Occipital lobe (tissue), 2 donors: ENCODE data around the gene PIP4K2C. TPM values are rescaled to one million over a fixed set of nuclear protein-coding genes. Genes with fewer than 3 reads are reported as not detected.
"Not testable (repeated sequence)": the region's sequence is repeated elsewhere in the genome, so short reads cannot be mapped to it uniquely, and the experiment has no call there.

Experiments
- DNase-seq: peaks from one replicate; lab custom pipeline; 2025; lab: John Stamatoyannopoulos, UW
- total RNA-seq: library from RNA; depleted of rRNA; stranded (reverse); fragments of >200 nt; gene quantifications from one replicate; pipeline ENCODE4 v1.2.3, GENCODE V29; 2014

PIP4K2C gene
- total RNA-seq, 1 donor from 2014 or later, result 13.6 TPM

DNA sequence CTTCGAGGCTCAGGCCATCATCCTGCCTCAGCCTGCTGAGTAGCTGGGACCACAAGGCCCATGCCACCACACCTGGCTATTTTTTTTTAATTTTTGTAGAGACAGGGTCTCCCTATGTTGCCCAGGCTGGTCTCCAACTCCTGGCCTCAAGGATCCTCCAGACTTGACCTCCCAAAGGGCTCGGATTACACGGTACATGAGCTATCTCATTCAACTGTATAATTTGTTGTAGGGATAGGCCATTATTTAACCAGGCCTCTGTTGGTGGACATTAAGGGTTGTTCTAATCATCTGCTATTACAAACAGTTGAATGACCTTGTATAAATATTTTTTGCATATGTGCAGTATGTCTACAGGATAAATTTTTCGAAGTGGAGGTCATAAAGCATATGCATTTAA, 32.1 kb upstream of the PIP4K2C start:
- no peak for DNase-seq

DNA sequence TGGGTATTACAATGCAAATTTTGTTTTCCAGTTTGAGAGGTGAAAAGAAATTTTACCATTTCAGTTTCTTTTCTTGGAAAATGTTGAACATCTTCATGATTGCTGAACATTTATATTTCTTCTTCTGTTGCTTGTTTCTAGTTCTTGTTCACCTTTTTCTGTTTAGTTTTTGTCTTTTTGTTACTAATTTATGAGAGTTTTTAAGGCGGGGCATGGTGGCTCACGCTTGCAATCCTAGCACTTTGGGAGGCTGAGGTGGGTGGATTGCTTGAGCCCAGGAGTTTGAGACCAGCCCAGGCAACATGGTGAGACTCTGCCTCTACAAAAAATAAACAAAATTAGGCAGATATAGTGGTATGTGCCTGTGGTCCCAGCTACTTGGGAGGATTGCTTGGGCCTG, 30.5 kb upstream of the PIP4K2C start:
- DNase-seq, result no peak

DNA sequence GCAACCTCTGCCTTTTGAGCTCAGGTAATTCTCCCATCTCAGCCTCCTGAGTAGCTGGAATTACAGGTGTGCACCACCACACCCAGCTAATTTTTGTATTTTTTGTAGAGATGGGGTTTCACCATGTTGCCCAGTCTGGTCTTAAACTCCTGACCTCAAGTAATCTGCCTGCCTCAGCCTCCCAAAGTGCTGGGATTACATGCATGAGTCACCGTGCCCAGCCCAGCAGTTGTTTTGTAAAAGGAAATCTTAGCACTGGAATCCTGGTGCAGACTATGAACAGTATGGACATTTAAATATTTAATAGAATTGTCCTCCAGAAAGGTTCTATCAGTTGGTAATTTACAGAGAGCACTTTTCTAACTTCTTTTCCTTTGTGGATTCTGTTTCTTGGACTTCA, 29.9 kb upstream of the PIP4K2C start:
- DNase-seq, result not testable (repeated sequence)

DNA sequence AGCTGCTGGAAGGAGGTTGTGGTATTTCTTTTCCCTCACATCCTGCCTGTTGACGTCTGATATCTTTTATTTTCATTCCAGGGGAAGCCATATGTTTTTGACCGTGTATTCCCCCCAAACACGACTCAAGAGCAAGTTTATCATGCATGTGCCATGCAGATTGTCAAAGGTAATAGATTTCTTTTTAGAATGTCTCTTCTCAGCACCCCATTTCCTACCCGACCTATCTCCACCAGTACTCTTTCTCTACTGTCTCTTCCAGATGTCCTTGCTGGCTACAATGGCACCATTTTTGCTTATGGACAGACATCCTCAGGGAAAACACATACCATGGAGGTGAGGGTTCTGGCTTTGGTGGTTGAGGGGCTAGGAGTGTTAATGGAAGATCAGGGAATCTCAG, 27.6 kb upstream of the PIP4K2C start:
- no peak for DNase-seq

DNA sequence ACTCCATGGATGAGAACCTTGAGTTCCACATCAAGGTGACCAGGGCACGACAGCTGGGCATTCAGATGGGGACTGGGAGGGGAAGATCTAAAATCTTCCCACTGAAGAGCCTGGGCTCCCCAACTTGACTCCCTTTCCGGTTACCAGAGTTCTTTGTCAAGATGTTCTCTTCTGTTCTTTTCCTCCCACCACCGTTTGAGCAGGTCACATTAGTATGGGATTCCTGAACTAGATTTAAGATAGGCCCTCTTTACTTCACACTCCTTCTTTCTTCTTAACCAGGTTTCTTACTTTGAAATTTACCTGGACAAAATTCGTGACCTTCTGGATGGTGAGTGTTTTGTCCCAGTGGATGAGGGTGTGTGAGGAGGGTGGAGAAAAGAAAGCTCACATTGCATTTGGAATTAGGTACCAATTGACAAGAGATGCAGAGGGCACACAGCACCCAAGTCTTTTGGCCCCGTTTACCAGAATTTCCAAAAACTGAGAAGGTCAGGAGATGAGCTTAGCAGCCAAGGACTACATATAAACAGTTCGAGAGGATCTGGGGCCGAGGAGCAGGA, 26.7 kb upstream of the PIP4K2C start:
- no peak for DNase-seq

DNA sequence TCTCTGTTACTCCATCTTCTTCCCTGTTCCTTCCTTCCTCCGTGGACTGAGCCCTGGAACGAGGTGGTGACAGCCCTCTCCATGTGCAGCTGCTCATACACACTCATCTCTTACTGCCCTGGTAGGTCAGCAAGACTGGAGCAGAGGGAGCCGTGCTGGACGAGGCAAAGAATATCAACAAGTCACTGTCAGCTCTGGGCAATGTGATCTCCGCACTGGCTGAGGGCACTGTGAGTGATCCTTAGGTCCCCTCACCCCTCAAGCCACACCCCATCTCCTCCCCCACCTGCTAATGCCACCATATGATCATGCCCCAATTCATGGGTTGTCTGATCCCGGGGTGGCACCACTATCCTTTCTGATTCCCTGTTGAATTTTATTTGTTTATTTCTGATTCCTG, 22.2 kb upstream of the PIP4K2C start:
- no peak for DNase-seq

DNA sequence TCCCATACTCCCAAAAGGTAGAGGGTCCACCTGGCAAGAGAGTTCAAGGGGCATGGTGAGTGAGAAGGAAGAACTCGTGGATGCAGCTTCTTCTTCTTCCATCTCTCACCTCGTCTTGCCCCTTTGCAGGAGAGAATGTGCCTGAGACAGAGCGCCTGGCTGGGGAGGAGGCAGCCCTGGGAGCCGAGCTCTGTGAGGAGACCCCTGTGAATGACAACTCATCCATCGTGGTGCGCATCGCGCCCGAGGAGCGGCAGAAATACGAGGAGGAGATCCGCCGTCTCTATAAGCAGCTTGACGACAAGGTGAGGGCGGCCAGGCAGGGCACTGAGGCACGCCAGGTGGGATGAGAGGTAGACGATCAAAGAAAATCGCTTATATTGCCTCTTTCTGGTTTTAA, 21.1 kb upstream of the PIP4K2C start:
- no peak for DNase-seq

DNA sequence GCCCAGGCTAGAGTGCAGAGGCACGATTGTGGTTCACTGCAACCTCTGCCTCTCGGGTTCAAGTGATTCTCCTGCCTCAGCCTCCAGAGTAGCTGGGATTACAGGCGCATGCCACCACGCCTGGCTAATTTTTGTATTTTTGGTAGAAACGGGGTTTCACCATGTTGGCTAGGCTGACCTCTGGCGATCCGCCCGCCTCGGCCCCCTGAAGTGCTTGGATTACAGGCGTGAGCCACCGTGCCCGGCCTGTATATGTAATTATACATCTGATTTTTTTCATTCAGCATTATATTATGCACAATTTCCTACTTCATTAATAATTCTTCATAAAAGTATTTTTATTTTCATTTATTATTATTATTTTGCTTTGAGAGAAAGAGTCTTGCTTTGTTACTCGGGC, 20.6 kb upstream of the PIP4K2C start:
- DNase-seq, result not testable (repeated sequence)

DNA sequence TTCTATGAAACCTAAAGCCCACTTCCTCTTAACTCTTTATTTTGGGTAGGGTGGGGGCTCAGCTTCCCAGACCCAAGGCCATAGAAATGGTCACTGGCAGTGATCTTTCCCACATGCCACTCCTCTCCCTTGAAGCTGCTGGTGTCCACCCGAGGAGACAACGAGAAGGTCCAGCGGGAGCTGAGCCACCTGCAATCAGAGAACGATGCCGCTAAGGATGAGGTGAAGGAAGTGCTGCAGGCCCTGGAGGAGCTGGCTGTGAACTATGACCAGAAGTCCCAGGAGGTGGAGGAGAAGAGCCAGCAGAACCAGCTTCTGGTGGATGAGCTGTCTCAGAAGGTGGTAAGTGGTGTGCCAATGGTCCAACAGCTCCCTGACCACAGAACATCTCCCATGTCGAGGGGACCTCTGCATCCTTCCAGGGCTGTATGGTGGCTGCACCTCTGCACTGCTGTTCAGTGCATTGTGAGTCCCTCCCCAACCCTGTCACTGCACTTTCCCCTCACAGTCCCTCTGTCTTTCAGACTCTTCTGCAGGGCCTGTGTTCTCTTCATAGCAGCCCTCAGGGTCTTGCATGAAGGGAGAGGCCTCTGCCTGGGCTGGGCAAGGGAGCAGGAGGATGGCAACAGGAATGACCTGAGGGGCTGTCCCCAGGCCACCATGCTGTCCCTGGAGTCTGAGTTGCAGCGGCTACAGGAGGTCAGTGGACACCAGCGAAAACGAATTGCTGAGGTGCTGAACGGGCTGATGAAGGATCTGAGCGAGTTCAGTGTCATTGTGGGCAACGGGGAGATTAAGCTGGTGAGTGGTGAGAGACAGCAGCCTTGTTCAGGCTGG, 18.8 kb upstream of the PIP4K2C start:
- DNase-seq, result no peak

DNA sequence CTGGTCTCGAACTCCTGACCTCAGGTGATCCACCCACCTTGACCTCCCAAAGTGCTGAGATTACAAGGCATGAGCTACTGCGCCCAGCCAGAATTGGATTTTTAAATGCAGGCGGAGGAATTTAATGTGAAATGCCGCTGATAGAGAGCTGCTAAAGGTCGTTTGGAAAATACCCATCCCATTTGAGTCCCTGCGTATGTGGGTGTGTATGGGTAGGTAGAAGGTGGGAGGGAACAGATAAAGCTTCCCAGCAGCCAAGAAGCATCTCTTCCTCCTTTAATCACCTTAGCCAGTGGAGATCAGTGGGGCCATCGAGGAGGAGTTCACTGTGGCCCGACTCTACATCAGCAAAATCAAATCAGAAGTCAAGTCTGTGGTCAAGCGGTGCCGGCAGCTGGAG, 16.2 kb upstream of the PIP4K2C start:
- DNase-seq, result no peak

DNA sequence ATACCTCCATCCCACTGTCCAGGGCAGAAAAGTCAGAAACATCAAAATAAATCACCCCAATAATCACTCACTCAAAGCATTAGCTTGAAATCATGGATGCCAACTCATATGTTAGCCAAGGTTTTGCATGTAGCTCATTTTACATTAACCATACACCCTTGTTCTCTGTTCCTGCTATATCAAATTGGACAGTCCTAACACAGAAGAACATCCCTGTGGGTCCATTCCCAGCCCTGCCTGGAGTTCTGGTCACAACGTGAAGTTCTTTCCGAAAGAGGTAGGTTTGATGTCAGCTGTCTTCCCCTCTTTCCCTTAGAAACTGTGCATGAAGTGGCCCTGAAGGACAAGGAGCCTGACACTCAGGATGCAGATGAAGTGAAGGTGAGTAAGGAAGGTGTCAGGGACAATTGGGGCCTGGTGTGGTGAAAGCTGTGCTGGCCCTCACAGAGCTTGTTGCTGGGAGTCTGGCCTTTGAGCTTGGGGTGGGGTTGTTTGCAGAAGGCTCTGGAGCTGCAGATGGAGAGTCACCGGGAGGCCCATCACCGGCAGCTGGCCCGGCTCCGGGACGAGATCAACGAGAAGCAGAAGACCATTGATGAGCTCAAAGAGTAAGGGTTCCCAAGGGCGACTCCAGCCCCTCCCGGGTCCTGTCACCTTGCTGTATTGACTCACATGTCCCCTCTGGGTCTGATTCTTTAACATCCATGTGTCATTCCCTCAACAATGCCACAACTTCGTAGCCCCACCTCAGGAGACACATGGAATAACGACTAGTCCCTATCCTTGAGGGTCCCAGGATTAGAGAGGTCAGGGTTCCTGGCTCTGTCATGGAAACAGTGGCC, 15.0 kb upstream of the PIP4K2C start:
- DNase-seq, result no peak

DNA sequence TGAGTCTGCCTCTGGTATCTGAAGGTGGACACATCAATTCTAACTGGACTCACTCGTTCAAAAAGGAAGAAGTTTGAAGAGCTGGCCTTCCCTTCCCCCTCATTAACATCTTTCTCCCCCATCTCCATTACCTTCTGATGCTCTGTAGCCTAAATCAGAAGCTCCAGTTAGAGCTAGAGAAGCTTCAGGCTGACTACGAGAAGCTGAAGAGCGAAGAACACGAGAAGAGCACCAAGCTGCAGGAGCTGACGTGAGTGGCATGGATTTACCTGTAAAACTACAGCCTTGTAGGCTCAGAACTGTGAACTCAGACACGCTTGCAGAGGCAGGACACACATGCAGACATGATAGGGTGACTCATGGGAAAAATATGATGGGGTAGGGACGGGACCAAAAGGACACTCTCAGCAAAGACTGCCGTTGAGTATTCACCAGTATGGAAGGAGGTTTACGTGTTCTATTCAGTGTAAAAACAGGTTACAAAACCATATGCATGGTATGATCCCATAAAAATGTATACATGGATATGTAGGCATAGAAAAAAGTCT, 14.3 kb upstream of the PIP4K2C start:
- DNase-seq, result no peak

DNA sequence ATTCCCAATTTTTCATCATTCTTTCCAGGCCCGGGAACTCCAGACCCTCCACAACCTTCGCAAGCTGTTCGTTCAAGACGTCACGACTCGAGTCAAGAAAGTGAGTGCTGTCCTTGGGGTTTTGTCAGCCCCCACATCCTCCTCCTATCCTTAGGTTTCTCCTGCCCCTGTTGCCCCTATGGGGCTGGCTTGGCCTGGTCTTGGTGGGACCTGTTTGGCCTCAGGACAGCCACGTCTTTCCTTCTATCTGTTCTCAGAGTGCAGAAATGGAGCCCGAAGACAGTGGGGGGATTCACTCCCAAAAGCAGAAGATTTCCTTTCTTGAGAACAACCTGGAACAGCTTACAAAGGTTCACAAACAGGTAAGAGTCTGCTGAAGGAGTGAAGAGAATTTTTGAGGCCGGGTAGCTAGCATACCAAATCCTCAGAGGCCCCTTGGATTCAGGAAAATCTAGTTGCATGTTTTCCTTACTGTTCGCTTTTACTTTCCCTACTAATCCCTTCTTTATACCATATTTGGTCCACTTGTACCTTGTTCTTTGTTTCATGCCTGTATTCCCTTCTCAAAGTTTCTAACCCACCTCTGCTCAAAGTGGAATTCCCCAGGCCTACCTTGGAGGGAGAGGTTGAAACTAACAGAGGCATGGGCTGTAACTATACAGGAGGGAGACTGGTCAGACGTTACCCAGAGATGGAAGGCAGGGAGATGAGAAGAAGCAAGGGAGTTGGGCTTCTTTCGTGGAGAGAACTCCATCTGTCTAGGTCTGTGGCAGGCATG, 12.8 kb upstream of the PIP4K2C start:
- no peak for DNase-seq

DNA sequence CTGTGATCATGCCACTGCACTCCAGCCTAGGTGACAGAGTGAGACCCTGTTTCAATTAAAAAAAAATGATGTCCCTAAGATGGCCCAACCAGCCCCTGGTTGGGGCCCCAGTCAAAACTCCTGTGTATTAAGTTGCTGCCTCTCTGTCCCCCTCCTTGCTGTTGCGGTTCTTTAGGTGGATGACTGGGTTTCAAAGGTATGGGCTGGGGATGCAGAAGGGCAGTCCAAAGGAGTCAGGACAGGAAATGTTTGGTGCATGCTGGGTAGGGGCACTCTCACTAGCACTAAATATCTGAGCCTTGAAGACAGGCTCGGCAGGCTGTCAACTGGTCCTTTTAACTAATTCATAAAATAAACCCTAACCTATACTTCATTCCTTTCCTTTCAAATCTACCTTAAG, 12.0 kb upstream of the PIP4K2C start:
- DNase-seq, result no peak

DNA sequence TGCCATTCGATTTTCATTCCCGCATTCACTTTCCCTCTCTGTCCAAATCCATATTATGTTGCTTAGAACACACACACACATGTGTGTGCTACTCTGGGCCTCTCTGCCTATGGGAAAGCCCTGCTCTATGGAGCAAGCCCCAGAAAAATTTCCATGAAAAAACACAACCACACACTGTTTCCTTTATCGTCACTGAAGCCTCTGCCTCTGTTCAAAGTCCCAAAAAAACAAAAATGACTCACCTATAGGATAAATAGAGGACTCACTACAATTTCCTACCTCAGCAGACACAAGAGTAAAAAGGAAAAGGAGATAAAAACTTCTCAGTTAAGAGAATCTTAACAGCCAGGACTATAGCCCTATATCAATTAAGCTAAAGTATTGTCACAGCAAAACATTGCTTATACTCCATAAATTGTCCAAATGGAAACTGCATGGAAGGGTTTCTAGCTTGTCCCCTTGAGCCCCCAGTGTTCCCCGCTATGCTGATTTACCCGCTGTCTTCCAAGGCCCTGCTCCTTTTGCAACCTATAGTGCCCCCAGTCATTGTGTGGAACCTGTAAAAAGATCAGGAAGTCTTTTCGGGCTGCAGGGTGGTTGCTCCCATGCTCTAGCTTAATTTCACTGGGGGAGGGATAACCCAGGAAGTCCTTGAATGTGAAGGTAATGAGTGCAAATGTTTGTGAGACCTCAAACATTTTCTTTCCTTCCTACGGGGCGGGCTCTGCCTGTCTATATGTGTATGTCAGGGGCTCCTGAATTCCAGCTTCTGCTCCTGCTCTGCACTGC, 11.1 kb upstream of the PIP4K2C start:
- no peak for DNase-seq

DNA sequence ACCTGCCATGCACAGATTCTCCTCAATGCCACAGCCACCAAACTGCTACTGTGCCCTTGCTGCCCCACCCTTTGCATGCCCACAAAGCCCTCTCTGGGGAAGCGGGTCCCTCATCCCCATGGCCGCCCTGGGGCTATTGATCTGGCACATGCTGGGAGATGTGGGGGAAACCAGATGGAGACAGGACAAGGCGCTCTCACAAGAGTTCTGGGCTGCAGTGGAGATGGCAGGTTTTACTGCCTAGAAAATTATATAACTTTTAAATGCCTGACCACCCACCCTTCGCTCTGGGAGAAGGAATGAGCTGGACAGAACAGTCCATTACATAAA, 10.6 kb upstream of the PIP4K2C start:
- peak; percentile 21 for DNase-seq

DNA sequence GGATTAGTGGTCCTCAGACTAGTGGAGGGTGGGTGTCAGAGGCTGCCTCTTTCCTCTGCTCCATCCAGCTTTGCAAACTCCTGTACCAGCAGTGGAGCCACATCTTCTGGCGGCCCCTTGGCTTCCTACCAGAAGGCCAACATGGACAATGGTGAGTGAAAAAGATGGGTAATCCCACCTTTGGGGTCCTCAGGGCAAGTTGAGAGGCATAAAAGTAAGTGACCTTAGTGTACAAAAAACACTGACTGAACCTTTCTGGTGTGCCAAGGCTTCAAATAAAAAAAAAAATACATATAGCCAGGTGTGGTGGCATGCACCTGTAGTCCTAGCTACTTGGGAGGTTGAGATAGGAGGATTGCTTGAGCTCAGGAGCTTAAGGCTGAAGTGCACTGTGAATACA, 9.2 kb upstream of the PIP4K2C start:
- DNase-seq, result no peak

DNA sequence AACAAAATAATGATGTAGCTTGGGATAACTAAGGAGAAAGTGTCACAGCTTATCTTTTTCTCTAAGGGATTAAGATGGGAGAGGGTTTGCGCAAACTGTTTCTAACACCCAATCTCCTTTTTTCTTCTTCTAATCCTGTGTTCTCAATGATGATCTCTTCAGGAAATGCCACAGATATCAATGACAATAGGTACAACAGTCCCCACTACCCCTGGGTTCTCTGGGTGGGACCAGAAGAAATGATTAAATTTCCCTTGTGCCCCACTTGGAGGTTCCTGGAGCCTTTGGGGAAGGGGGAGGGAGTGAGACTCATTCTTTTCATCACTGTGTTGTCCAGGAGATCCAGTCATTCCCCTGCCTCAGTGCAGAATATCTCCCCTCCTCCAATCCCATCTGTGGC, 8.6 kb upstream of the PIP4K2C start:
- no peak for DNase-seq

DNA sequence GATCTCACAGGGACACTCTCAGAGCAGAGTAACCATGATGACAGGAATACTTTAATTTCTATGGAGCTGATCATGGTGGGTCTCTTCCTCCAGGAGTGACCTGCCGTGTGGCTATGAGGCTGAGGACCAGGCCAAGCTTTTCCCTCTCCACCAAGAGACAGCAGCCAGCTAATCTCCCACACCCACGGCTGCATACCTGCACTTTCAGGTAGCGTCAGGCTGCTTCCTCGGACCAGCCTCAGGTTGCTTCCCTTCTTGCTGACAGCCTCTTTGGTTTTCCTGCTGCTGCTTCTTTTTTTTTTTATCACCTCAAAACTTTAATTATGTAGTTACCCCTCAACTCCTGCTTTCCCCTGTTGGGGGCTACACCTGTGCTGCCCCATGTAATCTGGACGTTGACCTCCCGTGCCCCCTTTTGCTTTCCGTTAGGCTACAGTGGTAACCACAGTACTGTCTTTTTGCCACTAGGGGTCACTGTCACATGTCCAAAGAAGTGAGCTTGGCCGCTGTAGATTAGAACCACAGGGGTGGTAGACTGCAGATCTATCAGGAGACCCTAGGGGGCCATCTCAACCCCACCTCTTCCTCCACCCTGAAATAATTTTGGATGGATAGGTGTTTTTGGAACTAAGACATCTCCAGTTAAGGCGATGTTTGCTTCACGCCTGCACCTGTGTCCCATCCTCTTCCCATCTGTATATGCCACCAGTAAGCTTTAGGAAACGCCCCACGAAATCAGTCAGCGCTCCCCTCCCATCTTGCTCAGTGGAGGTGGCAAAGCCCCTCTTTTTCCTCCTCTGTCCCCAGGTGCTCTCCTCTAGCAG, 7.8 kb upstream of the PIP4K2C start:
- peak; percentile 37 for DNase-seq

DNA sequence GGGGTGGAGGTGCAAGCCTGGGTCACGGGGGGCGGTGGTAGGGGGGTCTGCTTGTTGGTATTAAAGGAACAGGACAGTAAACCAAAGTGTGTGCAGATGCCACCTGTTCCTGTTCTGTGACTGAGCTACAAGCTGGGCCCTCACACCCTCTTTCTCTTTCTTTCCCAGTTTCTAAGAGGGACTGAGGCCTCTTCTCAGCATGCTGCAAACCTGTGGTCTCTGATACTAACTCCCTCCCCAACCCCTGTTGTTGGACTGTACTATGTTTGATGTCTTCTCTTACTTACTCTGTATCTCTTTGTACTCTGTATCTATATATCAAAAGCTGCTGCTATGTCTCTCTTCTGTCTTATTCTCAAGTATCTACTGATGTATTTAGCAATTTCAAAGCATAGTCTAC, 6.9 kb upstream of the PIP4K2C start:
- DNase-seq, result no peak
